ENCODE measurements around the gene CST3. TPM values are rescaled to one million over a fixed set of nuclear protein-coding genes. Genes with fewer than 3 reads are reported as not detected.

The CST3 gene
- polyA plus RNA-seq, 1 donor (not counting 4 experiments of a cell fraction or from before 2014, with no cell fraction given): 194 TPM

DNA sequence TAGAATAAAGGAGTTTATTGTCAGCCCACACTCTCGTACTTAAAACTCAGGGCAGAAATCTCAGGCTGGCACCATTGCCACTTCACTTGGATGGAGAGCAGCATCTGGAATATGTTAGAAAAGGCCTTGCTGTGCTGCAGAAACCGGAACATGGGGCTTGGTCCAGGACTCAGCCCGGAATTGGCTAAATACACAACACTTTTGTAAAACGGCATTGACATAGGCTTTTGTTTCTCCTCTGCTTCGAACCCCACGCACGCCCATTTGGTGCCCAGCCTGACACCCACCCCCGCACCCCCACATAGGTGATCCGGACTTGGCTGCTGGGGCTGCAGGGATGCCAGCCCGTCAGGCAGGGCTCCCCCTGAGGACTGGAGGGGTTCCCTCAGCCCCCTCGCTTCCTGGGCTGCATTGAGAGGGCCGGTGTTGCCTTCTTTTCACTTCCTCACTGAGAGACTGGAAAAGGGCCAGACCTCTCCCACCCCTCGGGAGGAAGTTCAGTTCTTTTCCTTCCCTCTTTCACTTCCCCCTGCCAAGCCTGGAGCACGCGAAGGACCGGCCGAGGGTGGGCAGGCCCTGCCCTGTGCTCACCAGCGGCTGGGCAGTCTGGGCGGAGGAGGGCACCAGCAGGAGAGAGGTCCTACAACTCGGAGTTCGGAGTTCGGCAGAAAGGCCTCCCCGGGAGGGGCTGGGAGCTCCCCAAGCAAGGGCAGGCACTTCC lies 17.9 kb upstream of the CST3 start:
- Histone ChIP-seq H3K9me1 (ENCODE audit: control insufficient read depth, extremely low read depth, insufficient read depth, low read length) (no peaks in the 10 kb centered on the region), H4K20me1 (ENCODE audit: control insufficient read depth, extremely low read depth, insufficient read depth, low read length) (no peaks in the 10 kb centered on the region), H3K4me2 (ENCODE audit: control insufficient read depth, extremely low read depth, insufficient read depth, low read depth, low read length) (no peak overlapping the region), H3K27me3 (ENCODE audit: control insufficient read depth, extremely low read depth, insufficient read depth, low read length) (no peaks in the 10 kb centered on the region), H3K4me1 (ENCODE audit: control insufficient read depth, extremely low read depth, insufficient read depth, low read length) (peaks cover 8% of the 10 kb centered on the region), H2AFZ (ENCODE audit: control insufficient read depth, low read length) (no peak overlapping the region), H3K4me3 (ENCODE audit: control insufficient read depth in 2 of 3, extremely low read depth in 1 of 3, insufficient read depth in 2 of 3, low read depth in 1 of 3, low read length in 3 of 3) (no peak overlapping the region), H3K36me3 (ENCODE audit: control insufficient read depth in 2 of 2, extremely low read depth in 1 of 2, insufficient read depth in 2 of 2, low read length in 2 of 2) (no peaks in the 10 kb centered on the region), H3K79me2 (ENCODE audit: control insufficient read depth, insufficient read depth, low read length) (no peaks in the 10 kb centered on the region), H3K27ac (ENCODE audit: control insufficient read depth, insufficient read depth, low read length) (no peak overlapping the region), H3K9me3 (ENCODE audit: control insufficient read depth, low read depth, low read length) (no peaks in the 10 kb centered on the region), H3K9ac (ENCODE audit: control insufficient read depth, extremely low read depth, insufficient read depth, low read length) (no peak overlapping the region)
- dilution Hi-C loops (cut with MboI; ENCODE audit: extremely low pct_ligation_motif_present, low sequenced_read_pairs): no loop called here
- DNase-seq (ENCODE audit: low read depth, low spot score): no peak
- no peak for FAIRE-seq
- no peak for TF ChIP-seq CTCF (optimal IDR thresholded peaks at IDR 0.05 in 1 of 3, IDR thresholded peaks at IDR 0.05 in 1 of 3, conservative IDR thresholded peaks at IDR 0.05 in 1 of 3; ENCODE audit: extremely low read depth in 1 of 3, insufficient read depth in 2 of 3, low read length in 3 of 3)
- TF ChIP-seq EZH2 (IDR thresholded peaks at IDR 0.05; ENCODE audit: low read length): no peak

DNA sequence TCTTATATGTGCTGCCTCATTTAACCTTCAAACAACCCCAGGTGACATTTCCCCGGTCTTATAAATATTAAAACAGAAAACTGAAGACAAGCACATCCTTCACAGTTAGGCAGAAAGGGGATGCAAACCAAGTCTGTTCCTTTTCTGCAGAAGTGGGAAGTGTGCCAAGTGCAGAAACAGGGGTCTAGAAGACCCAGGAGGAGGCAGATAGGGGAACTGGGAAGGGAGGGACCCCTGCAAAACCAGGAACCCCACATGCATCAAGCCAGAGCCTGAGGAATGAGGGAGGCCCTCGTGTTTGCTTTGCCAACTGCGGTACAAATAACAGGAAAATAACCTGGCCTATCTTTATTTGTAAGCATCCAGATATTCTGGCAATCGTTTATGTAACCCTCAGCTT lies 17.0 kb upstream of the CST3 start:
- H3K9me3 ChIP-seq (ENCODE audit: control insufficient read depth, low read depth, low read length): no peaks in the 10 kb centered on the region
- no peaks in the 10 kb centered on the region for H3K36me3 ChIP-seq (ENCODE audit: control insufficient read depth in 2 of 2, extremely low read depth in 1 of 2, insufficient read depth in 2 of 2, low read length in 2 of 2)
- H3K79me2 ChIP-seq (ENCODE audit: control insufficient read depth, insufficient read depth, low read length): no peaks in the 10 kb centered on the region
- H3K9me1 ChIP-seq (ENCODE audit: control insufficient read depth, extremely low read depth, insufficient read depth, low read length): no peaks in the 10 kb centered on the region
- no peaks in the 10 kb centered on the region for H3K27me3 ChIP-seq (ENCODE audit: control insufficient read depth, extremely low read depth, insufficient read depth, low read length)
- DNase-seq (ENCODE audit: low read depth, low spot score) (no peak), FAIRE-seq (no peak)
- no peak overlapping the region for H3K4me2 ChIP-seq (ENCODE audit: control insufficient read depth, extremely low read depth, insufficient read depth, low read depth, low read length)
- no peak for TF ChIP-seq CTCF (optimal IDR thresholded peaks at IDR 0.05 in 1 of 3, IDR thresholded peaks at IDR 0.05 in 1 of 3, conservative IDR thresholded peaks at IDR 0.05 in 1 of 3; ENCODE audit: extremely low read depth in 1 of 3, insufficient read depth in 2 of 3, low read length in 3 of 3)
- TF ChIP-seq EZH2 (IDR thresholded peaks at IDR 0.05; ENCODE audit: low read length): no peak
- H3K27ac ChIP-seq (ENCODE audit: control insufficient read depth, insufficient read depth, low read length): no peak overlapping the region
- no peak overlapping the region for H3K9ac ChIP-seq (ENCODE audit: control insufficient read depth, extremely low read depth, insufficient read depth, low read length)
- H3K4me1 ChIP-seq (ENCODE audit: control insufficient read depth, extremely low read depth, insufficient read depth, low read length): peaks cover 8% of the 10 kb centered on the region
- dilution Hi-C loops (cut with MboI; ENCODE audit: extremely low pct_ligation_motif_present, low sequenced_read_pairs): no loop called here
- no peak overlapping the region for H3K4me3 ChIP-seq (ENCODE audit: control insufficient read depth in 2 of 3, extremely low read depth in 1 of 3, insufficient read depth in 2 of 3, low read depth in 1 of 3, low read length in 3 of 3)
- H4K20me1 ChIP-seq (ENCODE audit: control insufficient read depth, extremely low read depth, insufficient read depth, low read length): no peaks in the 10 kb centered on the region
- H2AFZ ChIP-seq (ENCODE audit: control insufficient read depth, low read length): no peak overlapping the region
